A673 (cell line): ENCODE results near the gene NEURL1. TPM values are rescaled to one million over a fixed set of nuclear protein-coding genes. Genes with fewer than 3 reads are reported as not detected.

Experiments
- BruUV-seq: library from RNA; stranded (reverse); fragments of 400-500 nt; replicated peaks from 2 replicates; lab custom pipeline; 2021; lab: Mats Ljungman, UMichigan
- CTCF ChIA-PET: fragments of 300-600 bp; sonication (Branson Sonifier 250); formaldehyde crosslinking; loops from one replicate; lab custom pipeline; 2022; ENCODE audit warnings: antibody characterized with exemption; lab: Charles Lee
- POLR2A ChIA-PET: fragments of 300-600 bp; sonication (Branson Sonifier 250); formaldehyde crosslinking; loops from one replicate; lab custom pipeline; 2022; ENCODE audit warnings: antibody characterized with exemption; ENCODE audit not compliant: low non-redundant PET; lab: Charles Lee
- DNase-seq: peaks from one replicate; pipeline ENCODE4 v3.0.0-alpha.2; 2015; ENCODE audit warnings: low spot score
- H3K27ac ChIP-seq: fragments of 200-600 bp; sonication (generic); 2 replicates; pipeline ENCODE4 v1.5.1; 2016; ENCODE audit warnings: mixed run types, low read depth, mild to moderate bottlenecking, mixed read lengths, antibody characterized with exemption, low read length; ENCODE audit not compliant: poor library complexity, severe bottlenecking
- H3K27me3 ChIP-seq: fragments of 200-600 bp; sonication (generic); replicated peaks from 2 replicates; pipeline ENCODE4 v1.6.1; 2017; ENCODE audit warnings: mixed run types, low read depth, mild to moderate bottlenecking, mixed read lengths, antibody characterized with exemption, low read length; ENCODE audit not compliant: insufficient read depth, poor library complexity
- H3K36me3 ChIP-seq: fragments of 200-600 bp; sonication (generic); 2 replicates; pipeline ENCODE4 v1.6.1; 2016; ENCODE audit warnings: mixed run types, mild to moderate bottlenecking, mixed read lengths, antibody characterized with exemption, low read length; ENCODE audit not compliant: insufficient read depth, poor library complexity, severe bottlenecking
- H3K4me1 ChIP-seq: fragments of 200-600 bp; sonication (generic); 2 replicates; pipeline ENCODE4 v1.6.1; 2017; ENCODE audit warnings: mixed run types, mild to moderate bottlenecking, mixed read lengths, antibody characterized with exemption, low read length; ENCODE audit not compliant: insufficient read depth, poor library complexity, severe bottlenecking
- H3K4me3 ChIP-seq: fragments of 200-600 bp; sonication (generic); 2 replicates; pipeline ENCODE4 v1.5.1; 2016; ENCODE audit warnings: low read depth, mixed run types, mild to moderate bottlenecking, mixed read lengths, low read length; ENCODE audit not compliant: poor library complexity, severe bottlenecking
- H3K9me3 ChIP-seq: fragments of 200-600 bp; sonication (generic); 2 replicates; pipeline ENCODE4 v1.6.1; 2016; ENCODE audit warnings: mixed run types, low read depth, mild to moderate bottlenecking, mixed read lengths, antibody characterized with exemption, low read length; ENCODE audit not compliant: poor library complexity, severe bottlenecking
- EZH2 ChIP-seq: fragments of 200-600 bp; sonication (generic); IDR thresholded peaks from 2 replicates; pipeline ENCODE4 v1.6.1; 2017; ENCODE audit warnings: borderline replicate concordance, low read depth, mild to moderate bottlenecking, mixed read lengths, antibody characterized with exemption, low read length; ENCODE audit not compliant: poor library complexity, severe bottlenecking
- intact Hi-C: fragments of 100-400 bp; cut with micrococcal nuclease; formaldehyde crosslinking; loops from one replicate; pipeline ENCODE4 v1.10.0; 2022; ENCODE audit not compliant: unreplicated experiment
- total RNA-seq: library from RNA; stranded (reverse); gene quantifications from 2 replicates; pipeline ENCODE4 v1.2.3, GENCODE V29; 2021
- TF ChIP-seq, protein P1 (sequence below): fragments of 300-800, 200-600 bp; sonication (generic); conservative IDR thresholded peaks from 2 replicates; pipeline ENCODE4 v1.5.1; 2017; ENCODE audit warnings: low read depth, mild to moderate bottlenecking, antibody characterized with exemption, low read length, moderate library complexity, mixed read lengths

NEURL1 gene
- total RNA-seq, 1 experiment from 2014 or later: 0.52 TPM

DNA sequence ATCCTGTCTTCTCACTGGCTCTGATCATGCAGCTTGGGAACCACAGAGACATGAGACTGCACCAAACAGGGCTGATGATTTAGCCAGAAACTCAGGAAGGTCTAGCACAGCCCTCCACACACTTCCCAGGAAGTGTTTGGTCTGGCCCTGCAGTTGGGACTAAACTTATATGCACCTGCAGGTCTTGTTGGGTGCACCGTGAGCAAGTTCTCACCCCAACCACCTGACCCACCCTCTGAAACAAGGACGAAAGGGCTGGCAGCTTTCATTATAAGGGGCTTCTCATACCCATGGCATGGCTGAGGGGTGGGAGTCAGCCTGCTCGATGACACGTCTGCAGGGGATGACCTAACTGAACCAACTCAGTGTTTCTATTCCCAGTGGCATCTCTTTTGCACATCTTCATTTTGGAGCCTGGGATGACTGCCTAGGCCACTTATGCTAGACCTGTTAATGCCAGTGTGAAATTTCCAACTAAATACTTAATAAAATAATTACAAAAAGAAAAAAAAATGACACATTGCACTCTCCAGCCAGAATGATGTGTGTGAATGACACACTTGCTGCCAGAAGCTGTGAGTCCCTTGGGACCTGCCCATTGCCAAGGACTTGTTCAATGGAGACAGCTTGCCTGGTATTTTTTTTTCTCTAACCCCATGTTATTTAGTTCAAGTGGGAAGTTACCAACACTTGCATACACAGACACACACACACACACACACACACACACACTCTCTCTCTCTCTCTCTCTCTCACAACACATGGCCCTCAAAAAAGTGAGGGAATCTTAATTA is 102.6 kb downstream of the NEURL1 start:
- TF ChIP-seq EZH2: no peak
- TF ChIP-seq, protein P1, sequence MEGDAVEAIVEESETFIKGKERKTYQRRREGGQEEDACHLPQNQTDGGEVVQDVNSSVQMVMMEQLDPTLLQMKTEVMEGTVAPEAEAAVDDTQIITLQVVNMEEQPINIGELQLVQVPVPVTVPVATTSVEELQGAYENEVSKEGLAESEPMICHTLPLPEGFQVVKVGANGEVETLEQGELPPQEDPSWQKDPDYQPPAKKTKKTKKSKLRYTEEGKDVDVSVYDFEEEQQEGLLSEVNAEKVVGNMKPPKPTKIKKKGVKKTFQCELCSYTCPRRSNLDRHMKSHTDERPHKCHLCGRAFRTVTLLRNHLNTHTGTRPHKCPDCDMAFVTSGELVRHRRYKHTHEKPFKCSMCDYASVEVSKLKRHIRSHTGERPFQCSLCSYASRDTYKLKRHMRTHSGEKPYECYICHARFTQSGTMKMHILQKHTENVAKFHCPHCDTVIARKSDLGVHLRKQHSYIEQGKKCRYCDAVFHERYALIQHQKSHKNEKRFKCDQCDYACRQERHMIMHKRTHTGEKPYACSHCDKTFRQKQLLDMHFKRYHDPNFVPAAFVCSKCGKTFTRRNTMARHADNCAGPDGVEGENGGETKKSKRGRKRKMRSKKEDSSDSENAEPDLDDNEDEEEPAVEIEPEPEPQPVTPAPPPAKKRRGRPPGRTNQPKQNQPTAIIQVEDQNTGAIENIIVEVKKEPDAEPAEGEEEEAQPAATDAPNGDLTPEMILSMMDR: no peak
- DNase-seq: peak; percentile 39
- Histone ChIP-seq H3K4me1 (no peaks in the 10 kb centered on the region), H3K27ac (no peak overlapping the region), H3K36me3 (no peaks in the 10 kb centered on the region), H3K27me3 (no peaks in the 10 kb centered on the region), H3K4me3 (no peak overlapping the region), H3K9me3 (no peaks in the 10 kb centered on the region)
- ChIA-PET POLR2A (no interaction called here), CTCF (no interaction called here)
- intact Hi-C loops: loop anchor here (10.0 kb wide), 1 partner anchor 609 kb away; no protein-coding TSS in a partner anchor
- BruUV-seq: no TSS peak

DNA sequence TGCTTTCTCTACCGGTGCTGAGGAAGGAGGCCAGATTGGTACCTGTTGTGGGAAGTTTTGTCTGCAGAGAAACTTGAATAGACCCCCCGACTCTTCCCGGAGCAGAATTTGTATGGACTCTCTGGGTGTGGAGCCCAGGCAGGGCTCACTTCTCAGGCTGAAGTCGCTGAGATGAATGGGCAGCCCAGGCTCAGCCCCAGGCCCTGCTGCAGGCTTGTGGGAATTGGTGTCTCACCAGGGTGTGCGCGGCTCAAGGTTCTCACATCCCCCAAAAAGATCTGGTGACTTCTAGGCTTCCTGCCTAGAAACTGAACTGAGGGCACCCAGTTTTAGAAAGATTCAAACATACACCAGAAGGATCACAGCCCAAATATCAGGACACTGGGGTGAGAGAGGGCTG is 103.5 kb downstream of the NEURL1 start:
- Histone ChIP-seq H3K36me3 (no peaks in the 10 kb centered on the region), H3K27me3 (no peaks in the 10 kb centered on the region), H3K27ac (no peak overlapping the region), H3K4me1 (no peaks in the 10 kb centered on the region), H3K9me3 (no peaks in the 10 kb centered on the region), H3K4me3 (no peak overlapping the region)
- intact Hi-C loops: loop anchor here (10.0 kb wide), 1 partner anchor 608 kb away; no protein-coding TSS in a partner anchor
- CTCF ChIA-PET: no interaction called here
- DNase-seq: no peak
- POLR2A ChIA-PET: no interaction called here
- BruUV-seq: no TSS peak
- TF ChIP-seq, protein P1: no peak

DNA sequence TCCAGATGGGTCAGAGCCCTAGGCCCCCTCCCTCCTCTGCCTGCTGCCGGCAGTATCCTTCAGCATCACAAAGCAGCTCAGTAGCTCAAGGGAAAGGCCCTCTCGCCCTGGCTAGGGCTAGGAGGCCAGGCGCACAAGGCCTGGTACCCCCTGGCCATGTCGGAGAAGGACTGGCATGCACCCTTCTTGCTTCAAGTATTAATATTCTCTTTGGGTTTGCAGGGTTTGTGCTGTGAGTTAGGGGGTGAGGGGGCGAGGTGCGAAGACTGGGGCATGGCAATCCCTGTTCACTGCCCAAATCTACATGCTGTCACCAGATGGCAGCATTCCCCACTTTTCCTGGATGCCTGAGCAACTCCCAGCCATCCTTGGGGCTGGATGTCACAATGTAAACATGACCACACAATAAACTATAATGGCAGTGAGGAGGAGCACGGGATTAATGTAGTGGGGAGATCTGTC is 105.2 kb downstream of the NEURL1 start:
- BruUV-seq: no TSS peak
- DNase-seq: peak; percentile 78
- Histone ChIP-seq H3K27ac (no peak overlapping the region), H3K36me3 (peaks cover 10% of the 10 kb centered on the region), H3K27me3 (no peaks in the 10 kb centered on the region), H3K4me3 (no peak overlapping the region), H3K4me1 (no peaks in the 10 kb centered on the region), H3K9me3 (no peaks in the 10 kb centered on the region)
- ChIA-PET CTCF (interaction anchor here (0.5 to 1.4 kb wide), 3 partner anchors 15 to 296 kb away, joined by 4 to 7 read pairs (median 7); no protein-coding TSS in a partner anchor), POLR2A (no interaction called here)
- TF ChIP-seq, protein P1: peak; percentile 77
- TF ChIP-seq EZH2: no peak
- intact Hi-C loops: loop anchor here (2.0 to 10.0 kb wide), 4 partner anchors 88 to 606 kb away; no protein-coding TSS in a partner anchor
